Measurements from ENCODE around the gene PLEK. TPM values are rescaled to one million over a fixed set of nuclear protein-coding genes. Genes with fewer than 3 reads are reported as not detected.
"Not testable (repeated sequence)": the region's sequence is repeated elsewhere in the genome, so short reads cannot be mapped to it uniquely, and the experiment has no call there.

Gene PLEK
- total RNA-seq, 3 donors from 2014 or later: 4.8 to 16.0 (median 13.8) TPM

DNA sequence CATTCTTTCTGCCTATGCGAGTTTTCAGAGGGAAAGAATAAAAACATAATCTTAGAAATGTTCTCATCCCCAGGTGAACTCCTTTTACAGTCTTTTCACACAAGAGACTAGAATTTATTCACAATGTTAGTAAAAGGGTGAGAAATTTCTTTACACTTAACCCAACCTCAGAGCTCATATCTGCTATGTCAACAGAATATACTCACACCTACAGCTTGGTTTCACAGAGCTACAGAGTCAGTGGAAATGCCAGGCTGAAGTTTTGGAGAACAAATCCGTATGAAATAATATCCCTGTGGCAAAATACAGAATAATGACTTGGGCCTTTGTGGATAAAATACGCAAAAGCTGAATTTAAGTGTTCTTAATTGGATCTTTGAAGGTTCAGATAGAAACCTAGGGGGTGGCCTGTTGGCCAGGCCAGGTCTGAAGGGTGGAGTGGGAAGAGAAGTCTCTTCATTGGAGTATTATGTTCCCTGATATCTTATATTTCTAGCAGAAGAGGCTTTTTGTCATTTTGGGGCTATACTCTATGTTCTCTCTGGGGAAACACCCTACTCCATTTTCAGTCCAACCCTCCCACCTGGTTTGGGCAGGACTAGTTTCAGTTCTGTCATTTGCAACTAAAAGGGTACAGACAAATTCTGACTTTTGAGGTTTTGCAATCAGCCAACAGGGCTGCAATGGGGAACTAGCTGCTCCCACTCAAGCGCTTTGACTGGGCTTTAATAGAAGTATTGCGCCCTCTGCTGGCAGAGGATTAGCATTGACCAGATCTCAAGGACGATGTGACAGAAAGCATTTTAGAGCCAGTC is 76.3 kb downstream of the PLEK start:
- H3K9me3 ChIP-seq: no peaks in the 10 kb centered on the region
- DNase-seq (peak; percentile 47 to 77 (median 59)), ATAC-seq (peak; percentile 96)
- H3K4me1 ChIP-seq (ENCODE audit: low read depth): no peaks in the 10 kb centered on the region
- no peaks in the 10 kb centered on the region for H3K36me3 ChIP-seq (ENCODE audit: low read depth)
- TF ChIP-seq, protein P1, sequence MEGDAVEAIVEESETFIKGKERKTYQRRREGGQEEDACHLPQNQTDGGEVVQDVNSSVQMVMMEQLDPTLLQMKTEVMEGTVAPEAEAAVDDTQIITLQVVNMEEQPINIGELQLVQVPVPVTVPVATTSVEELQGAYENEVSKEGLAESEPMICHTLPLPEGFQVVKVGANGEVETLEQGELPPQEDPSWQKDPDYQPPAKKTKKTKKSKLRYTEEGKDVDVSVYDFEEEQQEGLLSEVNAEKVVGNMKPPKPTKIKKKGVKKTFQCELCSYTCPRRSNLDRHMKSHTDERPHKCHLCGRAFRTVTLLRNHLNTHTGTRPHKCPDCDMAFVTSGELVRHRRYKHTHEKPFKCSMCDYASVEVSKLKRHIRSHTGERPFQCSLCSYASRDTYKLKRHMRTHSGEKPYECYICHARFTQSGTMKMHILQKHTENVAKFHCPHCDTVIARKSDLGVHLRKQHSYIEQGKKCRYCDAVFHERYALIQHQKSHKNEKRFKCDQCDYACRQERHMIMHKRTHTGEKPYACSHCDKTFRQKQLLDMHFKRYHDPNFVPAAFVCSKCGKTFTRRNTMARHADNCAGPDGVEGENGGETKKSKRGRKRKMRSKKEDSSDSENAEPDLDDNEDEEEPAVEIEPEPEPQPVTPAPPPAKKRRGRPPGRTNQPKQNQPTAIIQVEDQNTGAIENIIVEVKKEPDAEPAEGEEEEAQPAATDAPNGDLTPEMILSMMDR (IDR thresholded peaks at IDR 0.05): peak; percentile 79
- no peak overlapping the region for H3K4me3 ChIP-seq
- intact Hi-C loops (cut with DNase I, micrococcal nuclease): loop anchor here (5.0 kb wide), 2 partner anchors 79 to 319 kb away; no protein-coding TSS in a partner anchor

DNA sequence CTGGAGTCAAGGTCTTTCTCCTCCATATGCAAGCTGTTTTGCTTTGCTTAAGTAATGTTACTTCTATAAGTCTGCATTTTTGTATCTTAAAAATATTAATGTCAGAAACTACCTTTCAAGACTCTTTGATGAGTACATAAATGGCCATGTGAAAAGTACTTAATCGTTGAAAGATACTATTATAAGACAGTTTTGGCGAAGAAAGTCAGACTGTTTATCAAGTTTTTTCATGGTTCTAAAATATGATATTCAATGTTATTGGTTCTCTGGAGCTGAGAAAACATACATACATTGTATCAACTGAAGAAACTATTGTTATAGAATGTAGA is 76.9 kb downstream of the PLEK start:
- no peak for ATAC-seq
- no peak for DNase-seq
- H3K36me3 ChIP-seq (ENCODE audit: low read depth): no peaks in the 10 kb centered on the region
- intact Hi-C loops (cut with DNase I, micrococcal nuclease): loop anchor here (5.0 kb wide), 2 partner anchors 80 to 320 kb away; no protein-coding TSS in a partner anchor
- no peaks in the 10 kb centered on the region for H3K9me3 ChIP-seq
- H3K4me1 ChIP-seq (ENCODE audit: low read depth): no peaks in the 10 kb centered on the region
- no peak overlapping the region for H3K4me3 ChIP-seq
- TF ChIP-seq, protein P1 (IDR thresholded peaks at IDR 0.05): no peak

DNA sequence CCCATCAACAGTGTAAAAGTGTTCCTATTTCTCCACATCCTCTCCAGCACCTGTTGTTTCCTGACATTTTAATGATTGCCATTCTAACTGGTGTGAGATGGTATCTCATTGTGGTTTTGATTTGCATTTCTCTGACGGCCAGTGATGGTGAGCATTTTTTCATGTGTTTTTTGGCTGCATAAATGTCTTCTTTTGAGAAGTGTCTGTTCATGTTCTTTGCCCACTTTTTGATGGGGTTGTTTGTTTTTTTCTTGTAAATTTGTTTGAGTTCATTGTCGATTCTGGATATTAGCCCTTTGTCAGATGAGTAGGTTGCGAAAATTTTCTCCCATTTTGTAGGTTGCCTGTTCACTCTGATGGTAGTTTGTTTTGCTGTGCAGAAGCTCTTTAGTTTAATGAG is 81.3 kb downstream of the PLEK start:
- H3K4me1 ChIP-seq (ENCODE audit: low read depth); H3K36me3 ChIP-seq (ENCODE audit: low read depth); H3K4me3 ChIP-seq; ATAC-seq; H3K9me3 ChIP-seq; intact Hi-C loops (cut with DNase I, micrococcal nuclease); DNase-seq: not testable (repeated sequence)

Other genes starting within 250 kb of the PLEK start
- gene PNO1, start 207.4 kb upstream of the PLEK start, total RNA-seq: 10 to 100 TPM in 1 of 3 donors, 1 to 10 TPM in 2; 5.1 to 12.3 (median 7.9) TPM
- gene PPP3R1, start 112.8 kb upstream of the PLEK start, total RNA-seq: 10 to 100 TPM; 45.9 to 54.0 (median 53.4) TPM
- gene CNRIP1, start 45.3 kb upstream of the PLEK start, total RNA-seq: 10 to 100 TPM in 1 of 3 donors, 1 to 10 TPM in 2; 4.1 to 20.0 (median 6.2) TPM
- gene FBXO48, start 102.0 kb downstream of the PLEK start, total RNA-seq: 1 to 10 TPM; 1.5 to 2.6 (median 1.9) TPM
- 1 to 10 TPM; 1.9 to 9.7 (median 2.7) TPM for gene APLF, start 102.3 kb downstream of the PLEK start, total RNA-seq

Measured in mucosa of descending colon (tissue), 3 donors.